Dedifferentiated amniotic fluid mesenchymal stem cell (primary cell): Measurements from ENCODE around the gene ERI2.
A peak's percentile ranks its signal among the peaks of the same experiment; 100 is the strongest.
"Not testable (repeated sequence)": the region's sequence is repeated elsewhere in the genome, so short reads cannot be mapped to it uniquely, and the experiment has no call there.

Source experiments
- DNase-seq: peaks from one replicate; pipeline ENCODE4 v3.0.0-alpha.2; 2016; ENCODE audit errors: extremely low spot score

Gene ERI2

GRCh38 chr16:20814784-20815183 lies 8.5 kb upstream of the ERI2 start:
- DNase-seq: no peak

- no peak for DNase-seq
Observed at GRCh38 chr16:20812510-20812909, 6.2 kb upstream of the ERI2 start.

- DNase-seq: no peak
Observed at GRCh38 chr16:20811889-20812439, 5.7 kb upstream of the ERI2 start.

- no peak for DNase-seq
Observed at GRCh38 chr16:20807862-20808261, 1.6 kb upstream of the ERI2 start.

GRCh38 chr16:20805684-20806167 lies 546 bp downstream of the ERI2 start:
- DNase-seq: not testable (repeated sequence)

- no peak for DNase-seq
Observed at GRCh38 chr16:20803561-20804214, 2.6 kb downstream of the ERI2 start.

GRCh38 chr16:20803192-20803560 lies 3.1 kb downstream of the ERI2 start:
- DNase-seq: no peak

- DNase-seq: no peak
Observed at GRCh38 chr16:20801278-20801677, 5.0 kb downstream of the ERI2 start.

- peak; percentile 47 for DNase-seq
Observed at GRCh38 chr16:20799599-20799998, 6.7 kb downstream of the ERI2 start.

- DNase-seq: no peak
Observed at GRCh38 chr16:20798364-20798763, 7.9 kb downstream of the ERI2 start.

GRCh38 chr16:20791923-20792612 lies 14.2 kb downstream of the ERI2 start:
- DNase-seq: no peak

- DNase-seq: no peak
Observed at GRCh38 chr16:20789130-20789529, 17.1 kb downstream of the ERI2 start.

GRCh38 chr16:20784204-20784603 lies 22.1 kb downstream of the ERI2 start:
- DNase-seq: no peak

GRCh38 chr16:20782470-20782869 lies 23.8 kb downstream of the ERI2 start:
- no peak for DNase-seq

GRCh38 chr16:20781697-20782096 lies 24.6 kb downstream of the ERI2 start:
- DNase-seq: no peak

- DNase-seq: no peak
Observed at GRCh38 chr16:20774703-20775362, 31.4 kb downstream of the ERI2 start.

GRCh38 chr16:20773679-20774078 lies 32.6 kb downstream of the ERI2 start:
- DNase-seq: no peak

GRCh38 chr16:20768818-20769217 lies 37.5 kb downstream of the ERI2 start:
- no peak for DNase-seq

GRCh38 chr16:20768121-20768520 lies 38.2 kb downstream of the ERI2 start:
- DNase-seq: no peak

GRCh38 chr16:20767577-20767976 lies 38.7 kb downstream of the ERI2 start:
- no peak for DNase-seq

GRCh38 chr16:20766294-20766693 lies 40.0 kb downstream of the ERI2 start:
- DNase-seq: no peak

GRCh38 chr16:20765732-20766131 lies 40.5 kb downstream of the ERI2 start:
- DNase-seq: no peak

- not testable (repeated sequence) for DNase-seq
Observed at GRCh38 chr16:20764448-20764847, 41.8 kb downstream of the ERI2 start.
